H1 (cell line): ENCODE results near the gene PROSER2. TPM values are rescaled to one million over a fixed set of nuclear protein-coding genes. Genes with fewer than 3 reads are reported as not detected.

ENCODE experiments used
- CTCF ChIA-PET: fragments of 300-600 bp; sonication (Branson Sonifier 250); formaldehyde crosslinking; loops from one replicate; lab custom pipeline; 2021; ENCODE audit not compliant: partially characterized antibody; lab: Charles Lee
- POLR2A ChIA-PET: fragments of 300-600 bp; sonication (Branson Sonifier 250); formaldehyde crosslinking; loops from one replicate; lab custom pipeline; 2021; ENCODE audit warnings: inconsistent platforms; ENCODE audit not compliant: partially characterized antibody; lab: Charles Lee
- DNase-seq, 2 experiments: peaks; one replicate each; pipeline versions ENCODE4 v3.0.0 to v3.0.0-alpha.2; 2010 to 2022; ENCODE audit warnings: low spot score in 2 of 2, low read depth in 1 of 2, mixed read lengths in 1 of 2
- FAIRE-seq: peaks from 2 replicates; lab custom pipeline; 2011; peaks lifted over from hg19 to GRCh38; lab: Jason Lieb, UNC
- H2AFZ ChIP-seq: 2 replicates; pipeline ENCODE4 v1.8.1; 2012; ENCODE audit warnings: low read length, inconsistent platforms
- H2AK5ac ChIP-seq: 2 replicates; pipeline ENCODE4 v1.6.1; 2013; ENCODE audit warnings: low read depth, low read length
- H2BK120ac ChIP-seq: replicated peaks from 2 replicates; pipeline ENCODE3; 2013; ENCODE audit warnings: low read depth, low read length, inconsistent platforms
- H2BK12ac ChIP-seq: 2 replicates; pipeline ENCODE4 v1.6.1; 2013; ENCODE audit warnings: low read depth, low read length
- H2BK15ac ChIP-seq: 2 replicates; pipeline ENCODE4 v1.6.1; 2013; ENCODE audit warnings: low read length
- H2BK20ac ChIP-seq: 2 replicates; pipeline ENCODE4 v1.6.1; 2013; ENCODE audit warnings: low read length
- H2BK5ac ChIP-seq: 2 replicates; pipeline ENCODE4 v1.6.1; 2013; ENCODE audit warnings: low read depth, low read length
- H3K14ac ChIP-seq: 2 replicates; pipeline ENCODE4 v1.6.1; 2013; ENCODE audit warnings: inconsistent platforms; ENCODE audit not compliant: insufficient read length
- H3K18ac ChIP-seq: 2 replicates; pipeline ENCODE4 v1.6.1; 2013; ENCODE audit warnings: low read length; ENCODE audit errors: extremely low read depth
- H3K23ac ChIP-seq: 2 replicates; pipeline ENCODE4 v1.6.1; 2013; ENCODE audit warnings: inconsistent platforms; ENCODE audit not compliant: insufficient read length
- H3K23me2 ChIP-seq: 2 replicates; pipeline ENCODE4 v1.6.1; 2013; ENCODE audit warnings: low read depth, low read length
- H3K27ac ChIP-seq: 2 replicates; pipeline ENCODE4 v1.6.1; 2011; ENCODE audit warnings: low read depth, low read length, inconsistent platforms
- H3K27me3 ChIP-seq, 4 experiments: replicated peaks in 1 of 4; 1 replicate in 1 of 4; 2 replicates in 3 of 4; pipeline versions ENCODE4 v1.6.1 to v1.8.1; 2011 to 2013; ENCODE audit warnings: low read length in 3 of 4, mild to moderate bottlenecking in 3 of 4, inconsistent platforms in 2 of 4, mixed read lengths in 2 of 4, moderate library complexity in 1 of 4; ENCODE audit not compliant: control insufficient read depth in 3 of 4, insufficient read depth in 3 of 4; ENCODE audit errors: extremely low read depth in 1 of 4
- H3K36me3 ChIP-seq, 4 experiments: 2 replicates each; pipeline versions ENCODE4 v1.6.1 to v1.8.1; 2011 to 2013; ENCODE audit warnings: mild to moderate bottlenecking in 4 of 4, low read length in 3 of 4, moderate library complexity in 2 of 4, control low read depth in 1 of 4, inconsistent platforms in 1 of 4; ENCODE audit not compliant: insufficient read depth in 4 of 4, control insufficient read depth in 2 of 4
- H3K4ac ChIP-seq: replicated peaks from 2 replicates; pipeline ENCODE3; 2013; ENCODE audit warnings: low read length, low read depth, mixed read lengths, inconsistent platforms; ENCODE audit not compliant: insufficient read length
- H3K4me1 ChIP-seq, 4 experiments: replicated peaks in 1 of 4; 1 replicate in 1 of 4; 2 replicates in 3 of 4; pipeline versions ENCODE4 v1.6.1 to v1.8.1; 2011 to 2013; ENCODE audit warnings: low read length in 3 of 4, inconsistent platforms in 2 of 4, mixed read lengths in 1 of 4; ENCODE audit not compliant: insufficient read depth in 4 of 4, control insufficient read depth in 3 of 4
- H3K4me2 ChIP-seq, 2 experiments: 2 replicates each; pipeline versions ENCODE4 v1.6.1 to v1.8.1; 2011 to 2013; ENCODE audit warnings: low read depth in 2 of 2, low read length in 2 of 2, control low read depth in 1 of 2, inconsistent platforms in 1 of 2, mild to moderate bottlenecking in 1 of 2; ENCODE audit not compliant: insufficient read depth in 1 of 2
- H3K4me3 ChIP-seq, 4 experiments: fragments of 200-600, 300-600 bp in 1 of 4; sonication (generic), shearing (Covaris generic), sonication (Bioruptor Twin) in 1 of 4; 2 replicates each; pipeline versions ENCODE4 v1.5.1 to v1.8.1; 2011 to 2016; ENCODE audit warnings: low read length in 4 of 4, low read depth in 3 of 4, control low read depth in 2 of 4, inconsistent platforms in 2 of 4, mild to moderate bottlenecking in 2 of 4, mixed read lengths in 1 of 4, moderate library complexity in 1 of 4; ENCODE audit not compliant: insufficient read depth in 2 of 4; ENCODE audit errors: extremely low read depth in 1 of 4
- H3K56ac ChIP-seq: replicated peaks from 2 replicates; pipeline ENCODE3; 2013; ENCODE audit warnings: low read depth, mild to moderate bottlenecking, mixed read lengths, low read length, inconsistent platforms; ENCODE audit not compliant: insufficient read length
- H3K79me1 ChIP-seq: 2 replicates; pipeline ENCODE4 v1.6.1; 2013; ENCODE audit warnings: low read depth, low read length, control low read depth
- H3K79me2 ChIP-seq, 2 experiments: 2 replicates each; pipeline versions ENCODE4 v1.6.1 to v1.8.1; 2012 to 2013; ENCODE audit warnings: low read length in 2 of 2, mild to moderate bottlenecking in 2 of 2, inconsistent platforms in 1 of 2; ENCODE audit not compliant: insufficient read depth in 2 of 2, control insufficient read depth in 1 of 2
- H3K9ac ChIP-seq, 4 experiments: replicated peaks in 1 of 4; 1 replicate in 1 of 4; 2 replicates in 3 of 4; pipeline versions ENCODE4 v1.6.1 to v1.8.1; 2011 to 2013; ENCODE audit warnings: low read depth in 3 of 4, low read length in 3 of 4, control low read depth in 2 of 4, mild to moderate bottlenecking in 2 of 4, moderate library complexity in 2 of 4, inconsistent platforms in 1 of 4; ENCODE audit errors: extremely low read depth in 1 of 4
- H3K9me3 ChIP-seq, 2 experiments: 2 replicates each; pipeline versions ENCODE4 v1.6.1 to v1.8.1; 2012 to 2013; ENCODE audit warnings: mild to moderate bottlenecking in 2 of 2, moderate library complexity in 2 of 2, control low read depth in 1 of 2, inconsistent platforms in 1 of 2, low read depth in 1 of 2, low read length in 1 of 2, mixed read lengths in 1 of 2; ENCODE audit not compliant: insufficient read depth in 2 of 2
- H4K20me1 ChIP-seq, 2 experiments: replicated peaks in 1 of 2; 2 replicates each; pipeline versions ENCODE3 to v1.8.1; 2011 to 2013; ENCODE audit warnings: inconsistent platforms in 2 of 2, low read length in 2 of 2, mild to moderate bottlenecking in 1 of 2; ENCODE audit not compliant: insufficient read depth in 2 of 2, control insufficient read depth in 1 of 2
- H4K5ac ChIP-seq: 2 replicates; pipeline ENCODE4 v1.6.1; 2013; ENCODE audit warnings: low read length, low read depth, mixed read lengths, inconsistent platforms; ENCODE audit not compliant: insufficient read length
- H4K8ac ChIP-seq: 2 replicates; pipeline ENCODE4 v1.8.0; 2013; ENCODE audit warnings: mild to moderate bottlenecking, moderate library complexity, low read length, inconsistent platforms; ENCODE audit not compliant: insufficient read depth; ENCODE audit errors: extremely low read depth
- H4K91ac ChIP-seq: replicated peaks from 2 replicates; pipeline ENCODE3; 2013; ENCODE audit warnings: low read length, mixed read lengths, inconsistent platforms; ENCODE audit not compliant: insufficient read length
- ATF3 ChIP-seq: IDR thresholded peaks from 2 replicates; pipeline ENCODE4 v1.6.1; 2011; ENCODE audit warnings: low read depth, mild to moderate bottlenecking, low read length; ENCODE audit not compliant: insufficient read depth
- CEBPB ChIP-seq: IDR thresholded peaks from 2 replicates; pipeline ENCODE4 v1.6.1; 2012; ENCODE audit warnings: low read depth, low read length
- E2F6 ChIP-seq: IDR thresholded peaks from 2 replicates; pipeline ENCODE4 v1.6.1; 2012; ENCODE audit warnings: inconsistent platforms
- FOSL1 ChIP-seq: IDR thresholded peaks from 2 replicates; pipeline ENCODE4 v1.6.1; 2011; ENCODE audit warnings: mild to moderate bottlenecking, low read depth, low read length, moderate library complexity; ENCODE audit not compliant: insufficient read depth
- KDM1A ChIP-seq: fragments of 200-600, 300-600 bp; sonication (generic); IDR thresholded peaks from 2 replicates; pipeline ENCODE4 v1.7.1; 2016; ENCODE audit warnings: mild to moderate bottlenecking, low read length, borderline replicate concordance
- MAFK ChIP-seq: IDR thresholded peaks from 2 replicates; pipeline ENCODE4 v1.6.1; 2012; ENCODE audit warnings: low read depth, mild to moderate bottlenecking, improper control_type of control experiment, low read length
- NANOG ChIP-seq: IDR thresholded peaks from 2 replicates; pipeline ENCODE4 v1.6.1; 2011; ENCODE audit warnings: low read length, low read depth, mild to moderate bottlenecking, inconsistent platforms; ENCODE audit not compliant: insufficient read depth, poor library complexity, severe bottlenecking
- RAD21 ChIP-seq, 2 experiments: IDR thresholded peaks in 1 of 2; conservative IDR thresholded peaks in 1 of 2; 2 replicates each; pipeline ENCODE4 v1.6.1; 2011; ENCODE audit warnings: low read depth in 2 of 2, low read length in 2 of 2, improper control_type of control experiment in 1 of 2, inconsistent platforms in 1 of 2, mild to moderate bottlenecking in 1 of 2, moderate library complexity in 1 of 2
- SP2 ChIP-seq: IDR thresholded peaks from 2 replicates; pipeline ENCODE4 v1.6.1; 2012; ENCODE audit warnings: mild to moderate bottlenecking, low read length, inconsistent platforms
- SP4 ChIP-seq: IDR thresholded peaks from 2 replicates; pipeline ENCODE4 v1.6.1; 2012; ENCODE audit warnings: low read length, inconsistent platforms
- WGBS, 2 experiments: shearing (Covaris generic) in 1 of 2; methylation state at CpG; one replicate each; pipeline versions ENCODE4 v1.1.6 to v1.1.7; 2013 to 2015; ENCODE audit warnings: low lambda C conversion rate in 2 of 2, mixed read lengths in 2 of 2, inconsistent platforms in 1 of 2, low coverage in 1 of 2, missing lambda C conversion rate in 1 of 2; ENCODE audit not compliant: insufficient replicate concordance in 2 of 2, insufficient coverage in 1 of 2, insufficient read length in 1 of 2; ENCODE audit errors: extremely low coverage in 1 of 2, missing lambda C conversion rate in 1 of 2; 5-methylcytosine and 5-hydroxymethylcytosine counted together
- polyA plus RNA-seq, 7 experiments: library from polyadenylated mRNA; depleted of rRNA in 3 of 7; stranded (reverse) in 5 of 7; unstranded in 2 of 7; fragments of >200 nt in 5 of 7; fragments of 200-250 nt in 2 of 7; gene quantifications; 1 replicate in 5 of 7; 2 replicates in 1 of 7; 4 replicates in 1 of 7; pipeline versions ENCODE4 v1.2.1 to v1.2.3, GENCODE V29; 2011 to 2013; ENCODE audit warnings: missing spikeins in 2 of 7, mixed read lengths in 2 of 7
- total RNA-seq: library from RNA; stranded (reverse); fragmentation: NEBNext Ultra II Directional; extraction: Animal tissue kit (Norgen Biotek cat#: 25700); gene quantifications from 2 replicates; pipeline ENCODE4 v1.2.1, GENCODE V29; 2021
- TF ChIP-seq, protein P1 (sequence below): IDR thresholded peaks from 2 replicates; pipeline ENCODE4 v1.6.1; 2012; ENCODE audit warnings: low read length, inconsistent platforms

PROSER2 gene
- total and polyA plus RNA-seq, 2 of the 8 experiments (the other 6 are each of a cell fraction or from before 2014, with no cell fraction given) = 3.9 to 13.7 TPM

DNA sequence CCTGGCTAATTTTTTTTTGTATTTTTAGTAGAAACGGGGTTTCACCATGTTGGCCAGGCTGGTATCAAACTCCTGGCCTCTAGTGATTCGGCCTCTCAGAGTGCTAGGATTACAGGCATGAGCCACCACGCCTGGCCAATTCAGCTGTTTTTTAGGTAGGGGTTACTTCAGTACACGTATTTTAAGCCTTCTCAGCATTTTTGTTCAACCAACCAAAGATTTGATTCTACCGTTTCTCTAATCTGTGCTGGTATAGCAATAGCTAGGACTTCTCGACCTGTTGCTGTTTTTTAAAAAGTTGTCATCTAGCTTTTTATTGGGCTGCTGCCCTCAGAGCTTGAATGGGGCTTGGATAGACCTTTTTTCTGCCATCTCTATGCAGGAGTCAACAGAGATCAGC is 34.9 kb downstream of the PROSER2 start:
- Histone ChIP-seq H3K23ac (no peak overlapping the region), H2BK5ac (no peak overlapping the region), H3K4me1 (no peaks in the 10 kb centered on the region; a peak in 1 of 7 replicates), H3K27me3 (no peaks in the 10 kb centered on the region), H3K23me2 (no peaks in the 10 kb centered on the region), H2BK15ac (no peak overlapping the region), H3K9ac (no peak overlapping the region), H3K36me3 (peaks cover 0 to under 1% (median 0%) of the 10 kb centered on the region in 4 experiments; a peak in 3 of 8 replicates), H3K79me2 (no peaks in the 10 kb centered on the region), H4K5ac (no peak overlapping the region), H3K18ac (no peak overlapping the region), H3K79me1 (no peaks in the 10 kb centered on the region), H3K56ac (no peak overlapping the region), H4K8ac (no peak overlapping the region), H2AFZ (no peak overlapping the region), H4K91ac (no peak overlapping the region), H3K4me3 (no peak overlapping the region), H3K4ac (no peak overlapping the region), H3K27ac (no peak overlapping the region), H2BK20ac (no peak overlapping the region), H2AK5ac (no peak overlapping the region), H3K14ac (no peak overlapping the region), H3K4me2 (no peak overlapping the region), H2BK12ac (no peak overlapping the region), H3K9me3 (no peaks in the 10 kb centered on the region), H2BK120ac (no peak overlapping the region), H4K20me1 (no peaks in the 10 kb centered on the region)
- POLR2A ChIA-PET = interaction anchor here (0.8 kb wide), 1 partner anchor 19 kb away, joined by 3 read pairs; no protein-coding TSS in a partner anchor
- 87% methylated on average over 6 of the region's 6 CpGs; no CpG with 5 or more reads in 1 of the 2 experiments for WGBS, 2 experiments
- FAIRE-seq = no peak
- CTCF ChIA-PET = interaction anchor here (0.8 to 1.9 kb wide), 7 partner anchors 24 to 206 kb away, joined by 3 to 8 read pairs (median 5); no protein-coding TSS in a partner anchor
- DNase-seq = no peak
- TF ChIP-seq ATF3 = no peak
- no peak for TF ChIP-seq CEBPB
- no peak for TF ChIP-seq FOSL1
- TF ChIP-seq KDM1A = no peak
- TF ChIP-seq, protein P1, sequence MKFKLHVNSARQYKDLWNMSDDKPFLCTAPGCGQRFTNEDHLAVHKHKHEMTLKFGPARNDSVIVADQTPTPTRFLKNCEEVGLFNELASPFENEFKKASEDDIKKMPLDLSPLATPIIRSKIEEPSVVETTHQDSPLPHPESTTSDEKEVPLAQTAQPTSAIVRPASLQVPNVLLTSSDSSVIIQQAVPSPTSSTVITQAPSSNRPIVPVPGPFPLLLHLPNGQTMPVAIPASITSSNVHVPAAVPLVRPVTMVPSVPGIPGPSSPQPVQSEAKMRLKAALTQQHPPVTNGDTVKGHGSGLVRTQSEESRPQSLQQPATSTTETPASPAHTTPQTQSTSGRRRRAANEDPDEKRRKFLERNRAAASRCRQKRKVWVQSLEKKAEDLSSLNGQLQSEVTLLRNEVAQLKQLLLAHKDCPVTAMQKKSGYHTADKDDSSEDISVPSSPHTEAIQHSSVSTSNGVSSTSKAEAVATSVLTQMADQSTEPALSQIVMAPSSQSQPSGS = no peak
- TF ChIP-seq NANOG = no peak
- no peak for TF ChIP-seq SP2
- TF ChIP-seq MAFK = no peak
- no peak for TF ChIP-seq SP4
- TF ChIP-seq E2F6 = no peak
- TF ChIP-seq RAD21 (IDR thresholded peaks at IDR 0.05 in 1 of 2, conservative IDR thresholded peaks at IDR 0.05 in 1 of 2; ENCODE audit: low read depth in 2 of 2, low read length in 2 of 2) = no peak
